Activated CD4-positive, alpha-beta memory T cell treated with anti-CD3 and anti-CD28 coated beads, Interleukin-2, amount 10 ng/mL, durations not matched to agents 7 days and 5 days (primary cell): Measurements from ENCODE around the gene PCK1. TPM values are rescaled to one million over a fixed set of nuclear protein-coding genes. Genes with fewer than 3 reads are reported as not detected.
"Not testable (repeated sequence)": the region's sequence is repeated elsewhere in the genome, so short reads cannot be mapped to it uniquely, and the experiment has no call there.

Source experiments
- CTCF ChIA-PET: fragments of 350-600 bp; sonication (Branson Sonifier 250); formaldehyde crosslinking; loops from one replicate; lab custom pipeline; 2021; ENCODE audit warnings: antibody characterized with exemption, inconsistent platforms; lab: Charles Lee
- POLR2A ChIA-PET: fragments of 350-600 bp; sonication (Branson Sonifier 250); formaldehyde crosslinking; loops from one replicate; lab custom pipeline; 2021; ENCODE audit warnings: antibody characterized with exemption; lab: Charles Lee
- DNase-seq: peaks from one replicate; pipeline ENCODE4 v3.0.0-alpha.2; 2020
- H3K27ac Mint-ChIP-seq: one replicate; pipeline ENCODE4 v1.8.0; 2021; ENCODE audit warnings: mild to moderate bottlenecking, mixed read lengths
- H3K27me3 Mint-ChIP-seq: one replicate; pipeline ENCODE4 v1.8.0; 2021; ENCODE audit warnings: mixed read lengths
- H3K36me3 Mint-ChIP-seq: one replicate; pipeline ENCODE4 v1.8.0; 2021; ENCODE audit warnings: low read depth, mixed read lengths
- H3K4me1 Mint-ChIP-seq: one replicate; pipeline ENCODE4 v1.8.0; 2021; ENCODE audit warnings: mixed read lengths
- H3K4me3 Mint-ChIP-seq: one replicate; pipeline ENCODE4 v1.8.0; 2021; ENCODE audit warnings: mild to moderate bottlenecking, mixed read lengths
- H3K9me3 Mint-ChIP-seq: one replicate; pipeline ENCODE4 v1.8.0; 2021; ENCODE audit warnings: mixed read lengths
- total RNA-seq, 2 experiments: library from RNA; stranded (reverse); gene quantifications; one replicate each; pipeline ENCODE4 v1.2.3, GENCODE V29; 2021

The PCK1 gene
- not detected for total RNA-seq

- H3K27ac Mint-ChIP-seq: no peak within 1 kb of the TSS
- POLR2A ChIA-PET: no interaction called here
Measured at GRCh38 chr20:57560554-57561355, at the start of gene PCK1. Gene PCK1 (plus strand): TSS chr20:57561110. CDS start chr20:57561412, 302 bp downstream.

GRCh38 chr20:57511709-57512108 lies 49.2 kb upstream of the PCK1 start:
- CTCF ChIA-PET: interaction anchor here (1.3 kb wide), 1 partner anchor 13 kb away, joined by 6 read pairs; no protein-coding TSS in a partner anchor
- H3K9me3 Mint-ChIP-seq, DNase-seq, POLR2A ChIA-PET, H3K4me1 Mint-ChIP-seq, H3K4me3 Mint-ChIP-seq, H3K27ac Mint-ChIP-seq, H3K36me3 Mint-ChIP-seq: not testable (repeated sequence)
- peaks cover 14% of the 10 kb centered on the region for H3K27me3 Mint-ChIP-seq

More at GRCh38 chr20:57560554-57561355, at the start of gene PCK1:
- H3K4me1 Mint-ChIP-seq: no peaks in the 10 kb centered on the region
- H3K36me3 Mint-ChIP-seq: no peaks in the 10 kb centered on the region
- DNase-seq: no peak
- no peak within 1 kb of the TSS for H3K4me3 Mint-ChIP-seq
- peaks cover 19% of the 10 kb centered on the region for H3K27me3 Mint-ChIP-seq
- no peaks in the 10 kb centered on the region for H3K9me3 Mint-ChIP-seq
- CTCF ChIA-PET: no interaction called here

- no peaks in the 10 kb centered on the region for H3K36me3 Mint-ChIP-seq
- H3K4me1 Mint-ChIP-seq: no peaks in the 10 kb centered on the region
- POLR2A ChIA-PET: interaction anchor here (1.4 kb wide), 1 partner anchor 10 kb away, joined by 3 read pairs; no protein-coding TSS in a partner anchor
- no peak overlapping the region for H3K4me3 Mint-ChIP-seq
- no peak overlapping the region for H3K27ac Mint-ChIP-seq
- no peaks in the 10 kb centered on the region for H3K9me3 Mint-ChIP-seq
- CTCF ChIA-PET: no interaction called here
- DNase-seq: no peak
- H3K27me3 Mint-ChIP-seq: peaks cover 14% of the 10 kb centered on the region
Measured at GRCh38 chr20:57512432-57512831, 48.5 kb upstream of the PCK1 start.

- POLR2A ChIA-PET: interaction anchor here (1.4 kb wide), 1 partner anchor 9 kb away, joined by 3 read pairs; no protein-coding TSS in a partner anchor
- Mint-ChIP-seq H3K36me3 (no peaks in the 10 kb centered on the region), H3K4me3 (no peak overlapping the region), H3K27me3 (peaks cover 12% of the 10 kb centered on the region), H3K27ac (no peak overlapping the region), H3K4me1 (no peaks in the 10 kb centered on the region), H3K9me3 (no peaks in the 10 kb centered on the region)
- CTCF ChIA-PET: interaction anchor here (1.0 kb wide), 1 partner anchor 83 kb away, joined by 3 read pairs; no protein-coding TSS in a partner anchor
- no peak for DNase-seq
Measured at GRCh38 chr20:57513199-57513598, 47.7 kb upstream of the PCK1 start.

- ChIA-PET POLR2A (no interaction called here), CTCF (interaction anchor here (1.3 kb wide), 1 partner anchor 16 kb away, joined by 3 read pairs; no protein-coding TSS in a partner anchor)
- Mint-ChIP-seq H3K9me3 (no peaks in the 10 kb centered on the region), H3K27ac (no peak overlapping the region), H3K27me3 (peaks cover 8% of the 10 kb centered on the region), H3K4me3 (no peak overlapping the region), H3K36me3 (no peaks in the 10 kb centered on the region), H3K4me1 (no peaks in the 10 kb centered on the region)
- peak; percentile 28 for DNase-seq
Measured at GRCh38 chr20:57514273-57514751, 46.6 kb upstream of the PCK1 start.

- POLR2A ChIA-PET: no interaction called here
- DNase-seq: no peak
- H3K9me3 Mint-ChIP-seq: no peaks in the 10 kb centered on the region
- H3K4me3 Mint-ChIP-seq: no peak overlapping the region
- H3K27ac Mint-ChIP-seq: no peak overlapping the region
- peaks cover 7% of the 10 kb centered on the region for H3K27me3 Mint-ChIP-seq
- CTCF ChIA-PET: no interaction called here
- no peaks in the 10 kb centered on the region for H3K36me3 Mint-ChIP-seq
- H3K4me1 Mint-ChIP-seq: peaks cover 15% of the 10 kb centered on the region
Measured at GRCh38 chr20:57517904-57518303, 43.0 kb upstream of the PCK1 start.

- Mint-ChIP-seq H3K36me3 (no peaks in the 10 kb centered on the region), H3K27ac (peak overlapping the region; percentile 2), H3K4me1 (peaks cover 21% of the 10 kb centered on the region), H3K9me3 (no peaks in the 10 kb centered on the region), H3K27me3 (peaks cover 2% of the 10 kb centered on the region), H3K4me3 (no peak overlapping the region)
- no peak for DNase-seq
- CTCF ChIA-PET: interaction anchor here (1.4 kb wide), 1 partner anchor 10 kb away, joined by 4 read pairs; no protein-coding TSS in a partner anchor
- POLR2A ChIA-PET: interaction anchor here (0.6 to 0.9 kb wide), 3 partner anchors 10 to 436 kb away, joined by 3 read pairs; no protein-coding TSS in a partner anchor
Measured at GRCh38 chr20:57522380-57523140, 38.4 kb upstream of the PCK1 start.

- no peak for DNase-seq
- H3K4me1 Mint-ChIP-seq: peaks cover 21% of the 10 kb centered on the region
- H3K4me3 Mint-ChIP-seq: no peak overlapping the region
- ChIA-PET POLR2A (no interaction called here), CTCF (no interaction called here)
- no peaks in the 10 kb centered on the region for H3K36me3 Mint-ChIP-seq
- no peaks in the 10 kb centered on the region for H3K9me3 Mint-ChIP-seq
- no peak overlapping the region for H3K27ac Mint-ChIP-seq
- H3K27me3 Mint-ChIP-seq: peaks cover 2% of the 10 kb centered on the region
Measured at GRCh38 chr20:57523782-57524181, 37.1 kb upstream of the PCK1 start.

GRCh38 chr20:57524511-57525176 lies 36.3 kb upstream of the PCK1 start, which contains the start of gene CTCFL:
Gene CTCFL (minus strand): TSS chr20:57525140. CDS start chr20:57524205, 935 bp downstream.
- ChIA-PET POLR2A (no interaction called here), CTCF (no interaction called here)
- no peaks in the 10 kb centered on the region for H3K9me3 Mint-ChIP-seq
- H3K36me3 Mint-ChIP-seq: no peaks in the 10 kb centered on the region
- peaks cover 21% of the 10 kb centered on the region for H3K4me1 Mint-ChIP-seq
- no peak within 1 kb of the TSS for H3K4me3 Mint-ChIP-seq
- H3K27ac Mint-ChIP-seq: no peak within 1 kb of the TSS
- DNase-seq: no peak
- H3K27me3 Mint-ChIP-seq: peaks cover 2% of the 10 kb centered on the region

GRCh38 chr20:57525328-57526086 lies 35.4 kb upstream of the PCK1 start:
- Mint-ChIP-seq H3K9me3 (no peaks in the 10 kb centered on the region), H3K4me3 (no peak overlapping the region), H3K27me3 (peaks cover 2% of the 10 kb centered on the region), H3K4me1 (peaks cover 21% of the 10 kb centered on the region), H3K36me3 (no peaks in the 10 kb centered on the region), H3K27ac (no peak overlapping the region)
- ChIA-PET CTCF (no interaction called here), POLR2A (no interaction called here)
- DNase-seq: no peak

GRCh38 chr20:57526087-57526884 lies 34.6 kb upstream of the PCK1 start:
- no peak overlapping the region for H3K27ac Mint-ChIP-seq
- ChIA-PET POLR2A (no interaction called here), CTCF (no interaction called here)
- no peak for DNase-seq
- no peak overlapping the region for H3K4me3 Mint-ChIP-seq
- H3K27me3 Mint-ChIP-seq: peaks cover 6% of the 10 kb centered on the region
- no peaks in the 10 kb centered on the region for H3K36me3 Mint-ChIP-seq
- no peaks in the 10 kb centered on the region for H3K9me3 Mint-ChIP-seq
- H3K4me1 Mint-ChIP-seq: peaks cover 18% of the 10 kb centered on the region
